K562 (cell line): ENCODE measurements around the gene NUP214. TPM values are rescaled to one million over a fixed set of nuclear protein-coding genes. Genes with fewer than 3 reads are reported as not detected.

Experiments
- ATAC-seq: fragments of 200-7000 bp; cut with Tn5 transposase; 3 replicates; pipeline ENCODE4 v1.9.1; 2020; ENCODE audit warnings: moderate library complexity
- BruUV-seq: library from RNA; stranded (reverse); fragments of 400-500 nt; replicated peaks from 2 replicates; lab custom pipeline; 2021; lab: Mats Ljungman, UMichigan
- CTCF ChIA-PET: fragments of 300-600 bp; formaldehyde crosslinking; extraction: SDS; loops from one replicate; lab custom pipeline; 2021; ENCODE audit warnings: low intra/inter-chr PET ratio; lab: Yijun Ruan, JAX
- POLR2A ChIA-PET: fragments of 300-600, 350-650 bp; sonication (Branson Sonifier 250); formaldehyde crosslinking; extraction: SDS; loops from one replicate; lab custom pipeline; 2021; ENCODE audit warnings: antibody characterized with exemption, inconsistent platforms; lab: Yijun Ruan, JAX
- DNase-seq, 4 experiments: peaks; one replicate each; pipeline versions ENCODE4 v3.0.0 to v3.0.0-alpha.2; 2011 to 2018; ENCODE audit warnings: low spot score in 3 of 4, mixed read lengths in 3 of 4; ENCODE audit errors: extremely low read depth in 1 of 4
- FAIRE-seq: peaks from 2 replicates; lab custom pipeline; 2011; peaks lifted over from hg19 to GRCh38; lab: Jason Lieb, UNC
- H2AFZ ChIP-seq: 2 replicates; pipeline ENCODE4 v1.6.0; 2011; ENCODE audit warnings: low read depth, low read length, control low read depth, inconsistent platforms
- H3K27ac ChIP-seq: fragments of 200-600 bp; 3 replicates; pipeline ENCODE4 v1.8.0; 2011; ENCODE audit warnings: low read depth, mild to moderate bottlenecking, control low read depth, inconsistent platforms, low read length, moderate library complexity, mixed read lengths; ENCODE audit errors: extremely low read depth
- H3K27me3 ChIP-seq, 2 experiments: fragments of 300-600 bp in 1 of 2; 2 replicates in 1 of 2; 3 replicates in 1 of 2; pipeline versions ENCODE4 v1.6.0 to v1.8.0; 2011; ENCODE audit warnings: inconsistent platforms in 2 of 2, low read length in 2 of 2, mild to moderate bottlenecking in 1 of 2, mixed read lengths in 1 of 2, moderate library complexity in 1 of 2; ENCODE audit not compliant: control insufficient read depth in 2 of 2, insufficient read depth in 2 of 2
- H3K36me3 ChIP-seq: fragments of 300-600 bp; 3 replicates; pipeline ENCODE4 v1.8.0; 2011; ENCODE audit warnings: mild to moderate bottlenecking, low read length, inconsistent platforms; ENCODE audit not compliant: control insufficient read depth, insufficient read depth
- H3K4me1 ChIP-seq, 2 experiments: fragments of 200-600 bp in 1 of 2; replicated peaks in 1 of 2; 2 replicates in 1 of 2; 3 replicates in 1 of 2; pipeline versions ENCODE4 v1.5.1 to v1.8.0; 2011; ENCODE audit warnings: inconsistent platforms in 2 of 2, low read length in 2 of 2, mild to moderate bottlenecking in 1 of 2, mixed read lengths in 1 of 2, moderate library complexity in 1 of 2; ENCODE audit not compliant: control insufficient read depth in 2 of 2, insufficient read depth in 2 of 2
- H3K4me2 ChIP-seq: 2 replicates; pipeline ENCODE4 v1.6.1; 2011; ENCODE audit warnings: low read length, control low read depth, inconsistent platforms, mixed read lengths; ENCODE audit not compliant: insufficient read depth
- H3K4me3 ChIP-seq: fragments of 200-600 bp; sonication (generic), shearing (Covaris generic); 2 replicates; pipeline ENCODE4 v1.5.1; 2016; ENCODE audit warnings: control low read depth, inconsistent platforms
- H3K79me2 ChIP-seq: fragments of 200-600 bp; 3 replicates; pipeline ENCODE4 v1.8.0; 2011; ENCODE audit warnings: low read length, inconsistent platforms; ENCODE audit not compliant: control insufficient read depth, insufficient read depth
- H3K9ac ChIP-seq, 2 experiments: 2 replicates each; pipeline versions ENCODE4 v1.6.0 to v1.6.1; 2011; ENCODE audit warnings: low read depth in 2 of 2, low read length in 2 of 2, control low read depth in 1 of 2, inconsistent platforms in 1 of 2, mild to moderate bottlenecking in 1 of 2, mixed read lengths in 1 of 2; ENCODE audit not compliant: insufficient read depth in 1 of 2
- H3K9me1 ChIP-seq: one replicate; pipeline ENCODE4 v1.6.0; 2011; ENCODE audit warnings: inconsistent platforms, mild to moderate bottlenecking, low read length, moderate library complexity; ENCODE audit not compliant: control insufficient read depth, insufficient read depth
- H3K9me3 ChIP-seq: replicated peaks from 2 replicates; pipeline ENCODE4 v1.5.1; 2011; ENCODE audit warnings: low read depth, low read length, inconsistent platforms; ENCODE audit not compliant: control insufficient read depth, insufficient read depth
- H4K20me1 ChIP-seq: replicated peaks from 2 replicates; pipeline ENCODE4 v1.6.1; 2011; ENCODE audit warnings: low read length, inconsistent platforms, mixed read lengths; ENCODE audit not compliant: control insufficient read depth, insufficient read depth
- ATF3 ChIP-seq, 2 experiments: fragments of 450-650 bp in 1 of 2; sonication (generic) in 1 of 2; formaldehyde crosslinking in 1 of 2; IDR thresholded peaks in 1 of 2; conservative IDR thresholded peaks in 1 of 2; 2 replicates each; pipeline versions ENCODE4 v1.6.1 to v1.8.1; 2016 to 2023; ENCODE audit warnings: mild to moderate bottlenecking in 2 of 2, moderate library complexity in 2 of 2, inconsistent platforms in 1 of 2, missing genetic modification reagents in 1 of 2
- HMG20A ChIP-seq: fragments of 450-650 bp; formaldehyde crosslinking; conservative IDR thresholded peaks from 2 replicates; pipeline ENCODE4 v1.4.0; 2020; ENCODE audit warnings: mild to moderate bottlenecking, mixed read lengths
- HMGXB4 ChIP-seq: sonication (generic); formaldehyde crosslinking; IDR thresholded peaks from 2 replicates; pipeline ENCODE4 v1.8.1; 2023; ENCODE audit warnings: mild to moderate bottlenecking, missing genetic modification reagents
- WGBS: fragments of 100-300 bp; shearing (Covaris generic); methylation state at CpG from one replicate; pipeline ENCODE4 v1.1.6; 2016; ENCODE audit warnings: low coverage, mixed read lengths; ENCODE audit not compliant: insufficient coverage; ENCODE audit errors: missing lambda C conversion rate; 5-methylcytosine and 5-hydroxymethylcytosine counted together
- in situ Hi-C: fragments of 300-500 bp; cut with MboI; formaldehyde crosslinking; loops from 4 replicates; pipeline ENCODE4 v1.15.0; 2018; ENCODE audit warnings: inconsistent platforms, mixed read lengths
- intact Hi-C: fragments of 100-400 bp; cut with micrococcal nuclease; formaldehyde crosslinking; loops from 2 replicates; pipeline ENCODE4 v1.14.2; 2022
- polyA plus RNA-seq, 8 experiments: library from polyadenylated mRNA; depleted of rRNA in 4 of 8; stranded (reverse) in 5 of 8; unstranded in 3 of 8; fragments of >200 nt; fragmentation: Nextera tagmentation in 2 of 8; fragmentation: Illumina TruSeq in 1 of 8; extraction: Ambion mirVana in 2 of 8; extraction: Trizol in 1 of 8; gene quantifications; 2 replicates each; pipeline versions ENCODE4 v1.2.1 to v1.2.3, GENCODE V29; 2011 to 2014; ENCODE audit warnings: inconsistent platforms in 1 of 8, missing spikeins in 1 of 8
- total RNA-seq, 7 experiments: library from RNA; depleted of rRNA in 6 of 7; stranded (reverse); fragments of >200 nt in 6 of 7; fragmentation: Illumina TruSeq in 2 of 7; extraction: Trizol in 2 of 7; gene quantifications; 2 replicates each; pipeline versions ENCODE4 v1.2.1 to v1.2.3, GENCODE V29; 2011 to 2021; ENCODE audit warnings: low replicate concordance in 1 of 7

Gene NUP214
- total and polyA plus RNA-seq, 9 of the 15 experiments (the other 6 are each of a cell fraction or from before 2014, with no cell fraction given): 56.9 to 332 (median 97.1) TPM

GRCh38 chr9:131092548-131093440 is 32.6 kb upstream of the NUP214 start:
- intact Hi-C loops: no loop called here
- peak; percentile 17; the same call in 1 of the 2 replicates for TF ChIP-seq HMGXB4 (CRISPR knock-in tag)
- no peak for TF ChIP-seq HMG20A (CRISPR knock-in tag)
- TF ChIP-seq ATF3 (IDR thresholded peaks at IDR 0.05): no peak
- TF ChIP-seq ATF3 (CRISPR knock-in tag; conservative IDR thresholded peaks at IDR 0.05): peak; percentile 25; the same call in 1 of the 2 replicates
- Histone ChIP-seq H3K79me2 (no peaks in the 10 kb centered on the region), H4K20me1 (peaks cover 54% of the 10 kb centered on the region), H3K4me3 (no peak overlapping the region), H3K27me3 (peaks cover 69 to 88% of the 10 kb centered on the region in 2 experiments), H2AFZ (no peak overlapping the region), H3K9ac (peak overlapping the region in 1 of 2 experiments; percentile 59; a peak in 2 of 4 replicates), H3K27ac (no peak overlapping the region), H3K36me3 (no peaks in the 10 kb centered on the region), H3K9me1 (peaks cover 5% of the 10 kb centered on the region), H3K4me2 (no peak overlapping the region), H3K9me3 (no peaks in the 10 kb centered on the region), H3K4me1 (peaks cover 10 to 40% of the 10 kb centered on the region in 2 experiments; a peak in 4 of 5 replicates)
- in situ Hi-C loops: no loop called here
- WGBS: 25% methylated on average over 24 of the region's 24 CpGs
- no peak for FAIRE-seq
- BruUV-seq: no TSS peak
- ChIA-PET CTCF (no interaction called here), POLR2A (interaction anchor here (0.6 to 99.3 kb wide), 6 partner anchors 4 to 168 kb away, joined by 3 to 3336 read pairs (median 4); partner anchors contain the start of genes AIF1L and NUP214)
- DNase-seq: peak in 3 of 4 experiments; percentile 61 to 67 (median 66)
- ATAC-seq: peak; percentile 0; the same call in 2 of the 3 replicates
